ENCODE data around the gene LRRC4C. TPM values are rescaled to one million over a fixed set of nuclear protein-coding genes. Genes with fewer than 3 reads are reported as not detected.

LRRC4C gene
- total and polyA plus RNA-seq, 4 donors, result 0.10 to 0.93 (median 0.30) TPM

DNA sequence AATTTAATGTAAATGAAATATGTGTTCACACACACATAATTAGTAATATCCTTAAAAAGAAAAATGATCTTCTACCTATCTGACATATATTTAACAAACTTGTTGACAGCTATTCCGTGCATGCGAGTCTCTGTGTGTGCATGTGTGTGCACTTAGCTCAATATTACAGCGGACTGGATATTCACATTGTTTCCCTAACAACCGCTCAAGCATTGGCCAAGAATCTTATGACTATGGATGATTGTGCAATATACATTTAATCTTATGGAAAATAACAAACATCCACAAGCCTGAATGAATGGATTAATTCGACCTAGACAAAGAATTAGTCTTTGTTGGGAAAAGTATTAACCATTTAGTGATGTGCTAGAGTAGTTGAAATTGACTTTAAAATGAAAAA, 1078.6 kb downstream of the LRRC4C start (continued):
- TF ChIP-seq CTCF (IDR thresholded peaks at IDR 0.05; ENCODE audit: low read depth, low read length, missing input control), result no peak
- TF ChIP-seq SP1 (IDR thresholded peaks at IDR 0.05), result no peak
- TF ChIP-seq JUND (IDR thresholded peaks at IDR 0.05), result no peak
- TF ChIP-seq ATF3 (IDR thresholded peaks at IDR 0.05), result no peak

GRCh38 chr11:40376331-40376730, 1083.1 kb downstream of the LRRC4C start:
- Histone ChIP-seq H3K9ac (ENCODE audit: low read depth in 1 of 2, low read length in 2 of 2) (no peak overlapping the region), H3K27ac (ENCODE audit: low read depth in 1 of 2, low read length in 2 of 2) (no peak overlapping the region), H3K4me1 (ENCODE audit: control insufficient read depth in 4 of 4, insufficient read depth in 4 of 4, low read length in 3 of 4) (peaks cover 0 to 20% (median 6%) of the 10 kb centered on the region in 4 donors), H3K27me3 (ENCODE audit: control insufficient read depth in 4 of 4, insufficient read depth in 4 of 4, low read length in 3 of 4) (no peaks in the 10 kb centered on the region), H3K36me3 (ENCODE audit: control insufficient read depth in 4 of 4, insufficient read depth in 3 of 4, low read depth in 1 of 4, low read length in 3 of 4) (no peaks in the 10 kb centered on the region), H3K9me3 (ENCODE audit: control insufficient read depth in 4 of 4, low read length in 3 of 4) (no peaks in the 10 kb centered on the region), H3K4me3 (ENCODE audit: low read depth in 1 of 3, low read length in 3 of 3) (no peak overlapping the region)
- 94% methylated on average over 3 of the region's 3 CpGs for WGBS
- DNase-seq (ENCODE audit: low spot score), result no peak
- TF ChIP-seq MAX (IDR thresholded peaks at IDR 0.05), result no peak
- TF ChIP-seq YY1 (IDR thresholded peaks at IDR 0.05), result no peak
- no peak for TF ChIP-seq HNF4A (conservative IDR thresholded peaks at IDR 0.05)
- no peak for TF ChIP-seq RXRA (IDR thresholded peaks at IDR 0.05)
- no peak for TF ChIP-seq FOXA1 (IDR thresholded peaks at IDR 0.05)
- TF ChIP-seq CTCF (IDR thresholded peaks at IDR 0.05; ENCODE audit: low read depth, low read length, missing input control), result no peak
- no peak for TF ChIP-seq SP1 (IDR thresholded peaks at IDR 0.05)
- TF ChIP-seq ATF3 (IDR thresholded peaks at IDR 0.05), result no peak
- TF ChIP-seq FOXA2 (IDR thresholded peaks at IDR 0.05), result no peak
- TF ChIP-seq HNF4G (IDR thresholded peaks at IDR 0.05), result no peak
- no peak for TF ChIP-seq GABPA (IDR thresholded peaks at IDR 0.05 in 1 of 2, conservative IDR thresholded peaks at IDR 0.05 in 1 of 2)
- no peak for TF ChIP-seq EGR1 (IDR thresholded peaks at IDR 0.05; ENCODE audit: low read depth in 2 of 2)

GRCh38 chr11:40370821-40371616, 1088.4 kb downstream of the LRRC4C start:
- 25% methylated on average over 5 of the region's 5 CpGs for WGBS
- TF ChIP-seq RAD21 (IDR thresholded peaks at IDR 0.05), result peak; percentile 11 to 34
- no peak for TF ChIP-seq EGR1 (IDR thresholded peaks at IDR 0.05; ENCODE audit: low read depth in 2 of 2)
- TF ChIP-seq MAX (IDR thresholded peaks at IDR 0.05), result no peak
- no peak for TF ChIP-seq GABPA (IDR thresholded peaks at IDR 0.05 in 1 of 2, conservative IDR thresholded peaks at IDR 0.05 in 1 of 2)
- peak; percentile 14 for TF ChIP-seq TAF1 (conservative IDR thresholded peaks at IDR 0.05)
- no peak for TF ChIP-seq CTCF (IDR thresholded peaks at IDR 0.05; ENCODE audit: low read depth, low read length, missing input control)
- TF ChIP-seq SP1 (IDR thresholded peaks at IDR 0.05), result peak; percentile 80
- peak; percentile 47 for TF ChIP-seq HNF4G (IDR thresholded peaks at IDR 0.05)
- TF ChIP-seq REST (IDR thresholded peaks at IDR 0.05), result peak; percentile 22
- peak; percentile 33 for TF ChIP-seq YY1 (IDR thresholded peaks at IDR 0.05)
- TF ChIP-seq HNF4A (conservative IDR thresholded peaks at IDR 0.05), result peak; percentile 83 to 86

More at GRCh38 chr11:40370821-40371616, 1088.4 kb downstream of the LRRC4C start:
- Histone ChIP-seq H3K27ac (ENCODE audit: low read depth in 1 of 2, low read length in 2 of 2) (peak overlapping the region; percentile 57 to 62), H3K9me3 (ENCODE audit: control insufficient read depth in 4 of 4, low read length in 3 of 4) (no peaks in the 10 kb centered on the region), H3K9ac (ENCODE audit: low read depth in 1 of 2, low read length in 2 of 2) (peak overlapping the region in 1 of 2 donors; percentile 7), H3K27me3 (ENCODE audit: control insufficient read depth in 4 of 4, insufficient read depth in 4 of 4, low read length in 3 of 4) (no peaks in the 10 kb centered on the region), H3K4me3 (ENCODE audit: low read depth in 1 of 3, low read length in 3 of 3) (peak overlapping the region in 1 of 3 donors; percentile 29), H3K4me1 (ENCODE audit: control insufficient read depth in 4 of 4, insufficient read depth in 4 of 4, low read length in 3 of 4) (peaks cover 0 to 13% (median 8%) of the 10 kb centered on the region in 4 donors), H3K36me3 (ENCODE audit: control insufficient read depth in 4 of 4, insufficient read depth in 3 of 4, low read depth in 1 of 4, low read length in 3 of 4) (no peaks in the 10 kb centered on the region)
- no peak for DNase-seq (ENCODE audit: low spot score)

Measured in liver (tissue), 9 donors.